Measurements from ENCODE around the gene SCARF2.

The SCARF2 gene

DNA sequence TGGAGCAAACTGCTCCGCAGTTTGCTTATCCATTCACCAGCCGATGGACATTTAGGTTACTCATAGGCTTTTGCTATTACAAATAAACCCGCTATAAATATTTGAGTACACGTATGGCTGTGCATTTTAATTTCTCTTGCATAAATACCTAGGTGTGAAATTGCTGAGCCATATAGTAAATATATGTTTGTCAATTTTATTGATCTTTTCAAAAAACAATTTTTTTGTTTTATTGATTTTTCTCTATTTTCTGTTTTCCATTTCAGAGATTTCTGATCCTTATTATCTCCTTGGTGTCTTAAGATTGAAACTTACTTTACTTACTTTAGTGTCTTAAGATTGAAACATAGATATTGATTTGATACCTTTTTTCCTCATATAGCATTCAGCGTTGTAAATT lies 39.2 kb downstream of the SCARF2 start:
- TF ChIP-seq, protein P1, sequence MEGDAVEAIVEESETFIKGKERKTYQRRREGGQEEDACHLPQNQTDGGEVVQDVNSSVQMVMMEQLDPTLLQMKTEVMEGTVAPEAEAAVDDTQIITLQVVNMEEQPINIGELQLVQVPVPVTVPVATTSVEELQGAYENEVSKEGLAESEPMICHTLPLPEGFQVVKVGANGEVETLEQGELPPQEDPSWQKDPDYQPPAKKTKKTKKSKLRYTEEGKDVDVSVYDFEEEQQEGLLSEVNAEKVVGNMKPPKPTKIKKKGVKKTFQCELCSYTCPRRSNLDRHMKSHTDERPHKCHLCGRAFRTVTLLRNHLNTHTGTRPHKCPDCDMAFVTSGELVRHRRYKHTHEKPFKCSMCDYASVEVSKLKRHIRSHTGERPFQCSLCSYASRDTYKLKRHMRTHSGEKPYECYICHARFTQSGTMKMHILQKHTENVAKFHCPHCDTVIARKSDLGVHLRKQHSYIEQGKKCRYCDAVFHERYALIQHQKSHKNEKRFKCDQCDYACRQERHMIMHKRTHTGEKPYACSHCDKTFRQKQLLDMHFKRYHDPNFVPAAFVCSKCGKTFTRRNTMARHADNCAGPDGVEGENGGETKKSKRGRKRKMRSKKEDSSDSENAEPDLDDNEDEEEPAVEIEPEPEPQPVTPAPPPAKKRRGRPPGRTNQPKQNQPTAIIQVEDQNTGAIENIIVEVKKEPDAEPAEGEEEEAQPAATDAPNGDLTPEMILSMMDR (IDR thresholded peaks at IDR 0.05; ENCODE audit: low read depth, low read length, poor library complexity, severe bottlenecking) = no peak
- no peak for TF ChIP-seq EZH2phosphoT487 (IDR thresholded peaks at IDR 0.05; ENCODE audit: borderline replicate concordance, low read length)
- Histone ChIP-seq H3K79me2 (ENCODE audit: control insufficient read depth, low read length) (no peaks in the 10 kb centered on the region), H4K20me1 (ENCODE audit: control insufficient read depth, insufficient read depth, low read depth, low read length) (0 out of 2 replicates have a peak, but pooled peaks cover 3% of the 10 kb centered on the region), H3K9me3 (ENCODE audit: control insufficient read depth, insufficient read depth, low read length) (no peaks in the 10 kb centered on the region), H3K27me3 (ENCODE audit: control insufficient read depth, low read length) (peaks cover 38% of the 10 kb centered on the region), H3F3A (ENCODE audit: control insufficient read depth, insufficient read depth) (no peaks in the 10 kb centered on the region), H3K4me3 (ENCODE audit: low read length) (no peak overlapping the region), H3K27ac (ENCODE audit: low read depth, low read length) (no peak overlapping the region), H3K36me3 (ENCODE audit: control insufficient read depth, low read length) (no peaks in the 10 kb centered on the region), H3K4me1 (ENCODE audit: control insufficient read depth, low read length) (peaks cover 4% of the 10 kb centered on the region; the same call in 1 of the 2 replicates), H3K9me2 (replicated peaks; ENCODE audit: control insufficient read depth, low read length) (no peaks in the 10 kb centered on the region), H3K4me2 (ENCODE audit: low read length) (no peak overlapping the region)

DNA sequence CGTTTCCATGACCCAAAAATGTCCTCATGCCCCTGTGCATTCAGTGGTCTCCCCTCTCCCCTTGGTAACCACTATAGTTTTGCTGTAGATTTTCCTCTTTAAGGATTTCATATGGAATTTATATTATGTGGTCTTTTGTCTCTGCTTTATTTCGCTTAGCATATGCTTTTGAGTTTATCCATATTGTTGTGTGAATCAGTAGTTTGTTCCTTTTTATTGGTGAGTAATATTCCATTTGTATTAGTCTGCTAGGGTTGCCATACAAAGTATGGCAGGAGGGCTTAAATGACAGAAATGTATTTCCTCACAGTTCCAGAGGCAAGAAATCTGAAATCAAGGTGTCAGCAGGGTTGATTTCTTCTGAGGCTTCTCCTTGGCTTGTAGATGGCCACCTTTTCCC lies 40.1 kb downstream of the SCARF2 start:
- TF ChIP-seq, protein P1 (IDR thresholded peaks at IDR 0.05; ENCODE audit: low read depth, low read length, poor library complexity, severe bottlenecking) = no peak
- no peak for TF ChIP-seq EZH2phosphoT487 (IDR thresholded peaks at IDR 0.05; ENCODE audit: borderline replicate concordance, low read length)
- H3K36me3 ChIP-seq (ENCODE audit: control insufficient read depth, low read length) = no peaks in the 10 kb centered on the region
- H3K4me1 ChIP-seq (ENCODE audit: control insufficient read depth, low read length) = peaks cover 4% of the 10 kb centered on the region; the same call in 1 of the 2 replicates
- no peak overlapping the region for H3K4me3 ChIP-seq (ENCODE audit: low read length)
- H3K79me2 ChIP-seq (ENCODE audit: control insufficient read depth, low read length) = no peaks in the 10 kb centered on the region
- H3K9me3 ChIP-seq (ENCODE audit: control insufficient read depth, insufficient read depth, low read length) = no peaks in the 10 kb centered on the region
- peaks cover 41% of the 10 kb centered on the region for H3K27me3 ChIP-seq (ENCODE audit: control insufficient read depth, low read length)
- H3F3A ChIP-seq (ENCODE audit: control insufficient read depth, insufficient read depth) = no peaks in the 10 kb centered on the region
- 0 out of 2 replicates have a peak, but pooled peaks cover 3% of the 10 kb centered on the region for H4K20me1 ChIP-seq (ENCODE audit: control insufficient read depth, insufficient read depth, low read depth, low read length)
- no peaks in the 10 kb centered on the region for H3K9me2 ChIP-seq (replicated peaks; ENCODE audit: control insufficient read depth, low read length)
- no peak overlapping the region for H3K27ac ChIP-seq (ENCODE audit: low read depth, low read length)
- no peak overlapping the region for H3K4me2 ChIP-seq (ENCODE audit: low read length)

DNA sequence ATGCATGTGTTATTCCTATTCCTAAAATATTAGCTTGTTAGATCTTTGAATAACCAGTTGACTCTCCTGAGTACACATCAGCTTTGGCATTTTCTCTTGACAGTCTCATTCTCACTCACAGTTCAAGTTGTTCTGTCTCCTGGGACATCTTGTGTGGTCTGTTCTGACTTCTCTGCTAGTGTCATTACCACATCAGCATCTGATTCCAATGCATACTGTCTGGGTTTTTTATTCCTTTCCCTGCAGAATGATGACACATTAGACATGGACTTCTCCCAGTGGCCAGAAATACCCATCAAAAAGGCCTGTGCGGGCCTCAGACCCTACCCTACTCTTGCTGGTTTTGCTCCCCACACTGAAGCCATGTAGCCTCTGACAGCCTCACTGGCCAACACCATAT lies 41.0 kb downstream of the SCARF2 start:
- H3K9me3 ChIP-seq (ENCODE audit: control insufficient read depth, insufficient read depth, low read length) = no peaks in the 10 kb centered on the region
- no peaks in the 10 kb centered on the region for H3K9me2 ChIP-seq (replicated peaks; ENCODE audit: control insufficient read depth, low read length)
- no peaks in the 10 kb centered on the region for H3K36me3 ChIP-seq (ENCODE audit: control insufficient read depth, low read length)
- no peak overlapping the region for H3K4me3 ChIP-seq (ENCODE audit: low read length)
- peaks cover 41% of the 10 kb centered on the region for H3K27me3 ChIP-seq (ENCODE audit: control insufficient read depth, low read length)
- TF ChIP-seq, protein P1 (IDR thresholded peaks at IDR 0.05; ENCODE audit: low read depth, low read length, poor library complexity, severe bottlenecking) = no peak
- no peak for TF ChIP-seq EZH2phosphoT487 (IDR thresholded peaks at IDR 0.05; ENCODE audit: borderline replicate concordance, low read length)
- H3F3A ChIP-seq (ENCODE audit: control insufficient read depth, insufficient read depth) = no peaks in the 10 kb centered on the region
- H4K20me1 ChIP-seq (ENCODE audit: control insufficient read depth, insufficient read depth, low read depth, low read length) = 0 out of 2 replicates have a peak, but pooled peaks cover 3% of the 10 kb centered on the region
- H3K4me2 ChIP-seq (ENCODE audit: low read length) = no peak overlapping the region
- peaks cover 4% of the 10 kb centered on the region; the same call in 1 of the 2 replicates for H3K4me1 ChIP-seq (ENCODE audit: control insufficient read depth, low read length)
- no peak overlapping the region for H3K27ac ChIP-seq (ENCODE audit: low read depth, low read length)
- H3K79me2 ChIP-seq (ENCODE audit: control insufficient read depth, low read length) = no peaks in the 10 kb centered on the region
